A673 (cell line): ENCODE measurements around the gene SDS. TPM values are rescaled to one million over a fixed set of nuclear protein-coding genes. Genes with fewer than 3 reads are reported as not detected.

Source experiments
- BruUV-seq: library from RNA; stranded (reverse); fragments of 400-500 nt; replicated peaks from 2 replicates; lab custom pipeline; 2021; lab: Mats Ljungman, UMichigan
- CTCF ChIA-PET: fragments of 300-600 bp; sonication (Branson Sonifier 250); formaldehyde crosslinking; loops from one replicate; lab custom pipeline; 2022; ENCODE audit warnings: antibody characterized with exemption; lab: Charles Lee
- POLR2A ChIA-PET: fragments of 300-600 bp; sonication (Branson Sonifier 250); formaldehyde crosslinking; loops from one replicate; lab custom pipeline; 2022; ENCODE audit warnings: antibody characterized with exemption; ENCODE audit not compliant: low non-redundant PET; lab: Charles Lee
- DNase-seq: peaks from one replicate; pipeline ENCODE4 v3.0.0-alpha.2; 2015; ENCODE audit warnings: low spot score
- H3K27ac ChIP-seq: fragments of 200-600 bp; sonication (generic); 2 replicates; pipeline ENCODE4 v1.5.1; 2016; ENCODE audit warnings: mixed run types, low read depth, mild to moderate bottlenecking, mixed read lengths, antibody characterized with exemption, low read length; ENCODE audit not compliant: poor library complexity, severe bottlenecking
- H3K27me3 ChIP-seq: fragments of 200-600 bp; sonication (generic); replicated peaks from 2 replicates; pipeline ENCODE4 v1.6.1; 2017; ENCODE audit warnings: mixed run types, low read depth, mild to moderate bottlenecking, mixed read lengths, antibody characterized with exemption, low read length; ENCODE audit not compliant: insufficient read depth, poor library complexity
- H3K36me3 ChIP-seq: fragments of 200-600 bp; sonication (generic); 2 replicates; pipeline ENCODE4 v1.6.1; 2016; ENCODE audit warnings: mixed run types, mild to moderate bottlenecking, mixed read lengths, antibody characterized with exemption, low read length; ENCODE audit not compliant: insufficient read depth, poor library complexity, severe bottlenecking
- H3K4me1 ChIP-seq: fragments of 200-600 bp; sonication (generic); 2 replicates; pipeline ENCODE4 v1.6.1; 2017; ENCODE audit warnings: mixed run types, mild to moderate bottlenecking, mixed read lengths, antibody characterized with exemption, low read length; ENCODE audit not compliant: insufficient read depth, poor library complexity, severe bottlenecking
- H3K4me3 ChIP-seq: fragments of 200-600 bp; sonication (generic); 2 replicates; pipeline ENCODE4 v1.5.1; 2016; ENCODE audit warnings: low read depth, mixed run types, mild to moderate bottlenecking, mixed read lengths, low read length; ENCODE audit not compliant: poor library complexity, severe bottlenecking
- H3K9me3 ChIP-seq: fragments of 200-600 bp; sonication (generic); 2 replicates; pipeline ENCODE4 v1.6.1; 2016; ENCODE audit warnings: mixed run types, low read depth, mild to moderate bottlenecking, mixed read lengths, antibody characterized with exemption, low read length; ENCODE audit not compliant: poor library complexity, severe bottlenecking
- CTCF ChIP-seq: fragments of 300-800, 200-600 bp; sonication (generic); conservative IDR thresholded peaks from 2 replicates; pipeline ENCODE4 v1.5.1; 2017; ENCODE audit warnings: low read depth, mild to moderate bottlenecking, antibody characterized with exemption, low read length, moderate library complexity, mixed read lengths
- EZH2 ChIP-seq: fragments of 200-600 bp; sonication (generic); IDR thresholded peaks from 2 replicates; pipeline ENCODE4 v1.6.1; 2017; ENCODE audit warnings: borderline replicate concordance, low read depth, mild to moderate bottlenecking, mixed read lengths, antibody characterized with exemption, low read length; ENCODE audit not compliant: poor library complexity, severe bottlenecking
- intact Hi-C: fragments of 100-400 bp; cut with micrococcal nuclease; formaldehyde crosslinking; loops from one replicate; pipeline ENCODE4 v1.10.0; 2022; ENCODE audit not compliant: unreplicated experiment
- total RNA-seq: library from RNA; stranded (reverse); gene quantifications from 2 replicates; pipeline ENCODE4 v1.2.3, GENCODE V29; 2021

The SDS gene
- total RNA-seq, 1 experiment from 2014 or later = not detected

GRCh38 chr12:113407931-113408600, 4.4 kb upstream of the SDS start:
- Histone ChIP-seq H3K27ac (no peak overlapping the region), H3K9me3 (no peaks in the 10 kb centered on the region), H3K4me1 (no peaks in the 10 kb centered on the region), H3K27me3 (no peaks in the 10 kb centered on the region), H3K4me3 (no peak overlapping the region), H3K36me3 (no peaks in the 10 kb centered on the region)
- intact Hi-C loops = no loop called here
- DNase-seq = no peak
- ChIA-PET CTCF (no interaction called here), POLR2A (interaction anchor here (0.6 to 0.7 kb wide), 2 partner anchors 54 to 94 kb away, joined by 6 to 8 read pairs; no protein-coding TSS in a partner anchor)
- BruUV-seq = no TSS peak
- TF ChIP-seq EZH2 = no peak
- no peak for TF ChIP-seq CTCF

GRCh38 chr12:113405694-113406093, 2.0 kb upstream of the SDS start:
- DNase-seq = no peak
- Histone ChIP-seq H3K4me1 (no peaks in the 10 kb centered on the region), H3K9me3 (no peaks in the 10 kb centered on the region), H3K27me3 (no peaks in the 10 kb centered on the region), H3K4me3 (no peak overlapping the region), H3K27ac (no peak overlapping the region), H3K36me3 (no peaks in the 10 kb centered on the region)
- ChIA-PET POLR2A (no interaction called here), CTCF (no interaction called here)
- BruUV-seq = no TSS peak
- intact Hi-C loops = no loop called here
- TF ChIP-seq EZH2 (no peak), CTCF (no peak)

- no peak for TF ChIP-seq EZH2
- no peak for TF ChIP-seq CTCF
- intact Hi-C loops = no loop called here
- BruUV-seq = no TSS peak
- no peak overlapping the region for H3K4me3 ChIP-seq
- no peaks in the 10 kb centered on the region for H3K4me1 ChIP-seq
- DNase-seq = no peak
- H3K36me3 ChIP-seq = no peaks in the 10 kb centered on the region
- H3K27me3 ChIP-seq = no peaks in the 10 kb centered on the region
- ChIA-PET CTCF (no interaction called here), POLR2A (no interaction called here)
- H3K27ac ChIP-seq = no peak overlapping the region
- H3K9me3 ChIP-seq = no peaks in the 10 kb centered on the region
These were observed 964 bp downstream of the SDS start for GRCh38 chr12:113402586-113403260.
